WTC11 (cell line): Measurements from ENCODE around the gene FAM163A. TPM values are rescaled to one million over a fixed set of nuclear protein-coding genes. Genes with fewer than 3 reads are reported as not detected.

ENCODE experiments used
- ATAC-seq: fragments of 200-7000 bp; cut with Tn5 transposase; 2 replicates; pipeline ENCODE4 v1.10.0; 2021; ENCODE audit warnings: mild to moderate bottlenecking, moderate library complexity
- CTCF ChIA-PET: fragments of 300-600 bp; sonication (Branson Sonifier 250); formaldehyde crosslinking; loops from one replicate; lab custom pipeline; 2021; ENCODE audit warnings: antibody characterized with exemption; lab: Charles Lee
- POLR2A ChIA-PET: fragments of 350-600 bp; sonication (Branson Sonifier 250); formaldehyde crosslinking; loops from one replicate; lab custom pipeline; 2021; ENCODE audit warnings: antibody characterized with exemption; lab: Charles Lee
- DNase-seq: peaks from one replicate; pipeline ENCODE4 v3.0.0; 2021; ENCODE audit warnings: low spot score
- H3K27ac Mint-ChIP-seq: 2 replicates; pipeline ENCODE4 v1.8.0; 2021; ENCODE audit warnings: mixed read lengths
- H3K27me3 Mint-ChIP-seq: 2 replicates; pipeline ENCODE4 v1.8.0; 2021; ENCODE audit warnings: low read depth, mild to moderate bottlenecking, moderate library complexity, mixed read lengths
- H3K36me3 Mint-ChIP-seq: 2 replicates; pipeline ENCODE4 v1.8.0; 2021; ENCODE audit warnings: mixed read lengths
- H3K4me1 Mint-ChIP-seq: 2 replicates; pipeline ENCODE4 v1.8.0; 2022; ENCODE audit warnings: mixed read lengths
- H3K4me3 Mint-ChIP-seq: 2 replicates; pipeline ENCODE4 v1.8.0; 2021; ENCODE audit warnings: mild to moderate bottlenecking, moderate library complexity, mixed read lengths
- H3K9me3 Mint-ChIP-seq: 2 replicates; pipeline ENCODE4 v1.8.0; 2021; ENCODE audit warnings: mixed read lengths
- ATF3 ChIP-seq: sonication (generic); formaldehyde crosslinking; conservative IDR thresholded peaks from 2 replicates; pipeline ENCODE4 v1.8.1; 2022; ENCODE audit warnings: mild to moderate bottlenecking, missing genetic modification reagents
- CBFB ChIP-seq: sonication (generic); formaldehyde crosslinking; IDR thresholded peaks from 2 replicates; pipeline ENCODE4 v1.8.1; 2022; ENCODE audit warnings: mild to moderate bottlenecking, low read depth, missing genetic modification reagents
- CREM ChIP-seq: sonication (generic); formaldehyde crosslinking; IDR thresholded peaks from 2 replicates; pipeline ENCODE4 v1.8.1; 2022; ENCODE audit warnings: mild to moderate bottlenecking, missing genetic modification reagents, moderate library complexity
- CTCF ChIP-seq: fragments of 200-600 bp; IDR thresholded peaks from 2 replicates; pipeline ENCODE4 v1.8.0; 2022; ENCODE audit warnings: antibody characterized with exemption
- ELF4 ChIP-seq: sonication (generic); formaldehyde crosslinking; IDR thresholded peaks from 2 replicates; pipeline ENCODE4 v1.8.1; 2022; ENCODE audit warnings: low read depth, mild to moderate bottlenecking, moderate library complexity, missing genetic modification reagents
- ERG ChIP-seq: fragments of 250-450 bp; sonication (Bioruptor Pico); IDR thresholded peaks from 2 replicates; pipeline ENCODE4 v1.8.0; 2021; ENCODE audit warnings: mild to moderate bottlenecking
- FOXP1 ChIP-seq: sonication (generic); formaldehyde crosslinking; IDR thresholded peaks from 2 replicates; pipeline ENCODE4 v1.8.0; 2022; ENCODE audit warnings: missing genetic modification reagents, mild to moderate bottlenecking, moderate library complexity, borderline replicate concordance
- IRF2 ChIP-seq: sonication (generic); formaldehyde crosslinking; IDR thresholded peaks from 2 replicates; pipeline ENCODE4 v1.8.0; 2022; ENCODE audit warnings: low read depth, missing genetic modification reagents, borderline replicate concordance
- PRDM15 ChIP-seq: sonication (generic); formaldehyde crosslinking; IDR thresholded peaks from 2 replicates; pipeline ENCODE4 v1.8.0; 2022; ENCODE audit warnings: missing genetic modification reagents
- RELA ChIP-seq: sonication (generic); formaldehyde crosslinking; IDR thresholded peaks from 2 replicates; pipeline ENCODE4 v1.8.1; 2022; ENCODE audit warnings: missing genetic modification reagents, mild to moderate bottlenecking, borderline replicate concordance
- ZBTB43 ChIP-seq: sonication (generic); formaldehyde crosslinking; IDR thresholded peaks from 2 replicates; pipeline ENCODE4 v1.8.1; 2023; ENCODE audit warnings: mild to moderate bottlenecking, missing genetic modification reagents
- ZNF121 ChIP-seq: sonication (generic); formaldehyde crosslinking; IDR thresholded peaks from 2 replicates; pipeline ENCODE4 v1.8.0; 2023; ENCODE audit warnings: missing genetic modification reagents
- ZNF281 ChIP-seq: sonication (generic); formaldehyde crosslinking; IDR thresholded peaks from 2 replicates; pipeline ENCODE4 v1.8.0; 2023; ENCODE audit warnings: mild to moderate bottlenecking, missing genetic modification reagents
- ZNF671 ChIP-seq: fragments of 250-450 bp; sonication (Bioruptor Pico); IDR thresholded peaks from 2 replicates; pipeline ENCODE4 v1.8.0; 2021; ENCODE audit warnings: mild to moderate bottlenecking
- total RNA-seq: library from RNA; stranded (reverse); gene quantifications from 3 replicates; pipeline ENCODE4 v1.2.3, GENCODE V29; 2021

The FAM163A gene
- total RNA-seq, 1 experiment from 2014 or later = 0.07 TPM

- TF ChIP-seq PRDM15 (CRISPR knock-in tag) (no peak), CREM (CRISPR knock-in tag) (no peak), ZBTB43 (CRISPR knock-in tag) (no peak), RELA (no peak)
- TF ChIP-seq, all 79 proteins: peak for 0
These were observed 81.2 kb downstream of the FAM163A start (continued) for GRCh38 chr1:179824265-179824664.

- Mint-ChIP-seq H3K27me3 (no peaks in the 10 kb centered on the region; the same call in none of the 2 replicates), H3K27ac (no peak overlapping the region), H3K4me3 (no peak overlapping the region)
- CTCF ChIA-PET = interaction anchor here (2.3 to 4.4 kb wide), 2 partner anchors 11 to 16 kb away, joined by 5 to 37 read pairs; no protein-coding TSS in a partner anchor
- peak; percentile 31; the same call in 1 of the 2 replicates for ATAC-seq
- POLR2A ChIA-PET = no interaction called here
- TF ChIP-seq ELF4 (CRISPR knock-in tag) (no peak), ATF3 (CRISPR knock-in tag) (no peak), IRF2 (CRISPR knock-in tag) (no peak), ZNF281 (CRISPR knock-in tag) (no peak), CBFB (CRISPR knock-in tag) (no peak), ERG (CRISPR knock-in tag) (no peak), ZNF121 (CRISPR knock-in tag) (no peak), ZNF671 (no peak), FOXP1 (CRISPR knock-in tag) (no peak), CTCF (no peak)
- TF ChIP-seq, all 79 proteins: peak for 0
- Mint-ChIP-seq H3K4me1 (peaks cover 12% of the 10 kb centered on the region), H3K36me3 (no peaks in the 10 kb centered on the region), H3K9me3 (no peaks in the 10 kb centered on the region)
- DNase-seq = no peak
These were observed 82.1 kb downstream of the FAM163A start for GRCh38 chr1:179825206-179825605.
